ENCODE results near the gene MAPRE2. TPM values are rescaled to one million over a fixed set of nuclear protein-coding genes. Genes with fewer than 3 reads are reported as not detected.

MAPRE2 gene
- total RNA-seq, 1 experiment from 2014 or later, result 57.5 TPM

- DNase-seq (ENCODE audit: low read depth), result no peak
Measured at GRCh38 chr18:35180455-35180854, 139.2 kb downstream of the MAPRE2 start.

- no peak for DNase-seq (ENCODE audit: low read depth)
Measured at GRCh38 chr18:35182151-35182550, 140.9 kb downstream of the MAPRE2 start.

GRCh38 chr18:35183886-35184285 lies 142.7 kb downstream of the MAPRE2 start:
- DNase-seq (ENCODE audit: low read depth), result no peak

- DNase-seq (ENCODE audit: low read depth), result no peak
Measured at GRCh38 chr18:35185771-35186170, 144.6 kb downstream of the MAPRE2 start.

- no peak for DNase-seq (ENCODE audit: low read depth)
Measured at GRCh38 chr18:35186291-35187034, 145.2 kb downstream of the MAPRE2 start.

GRCh38 chr18:35189510-35189909 lies 148.3 kb downstream of the MAPRE2 start:
- no peak for DNase-seq (ENCODE audit: low read depth)

GRCh38 chr18:35190948-35191697 lies 149.9 kb downstream of the MAPRE2 start:
- no peak for DNase-seq (ENCODE audit: low read depth)

GRCh38 chr18:35191698-35192025 lies 150.4 kb downstream of the MAPRE2 start:
- DNase-seq (ENCODE audit: low read depth), result no peak

- no peak for DNase-seq (ENCODE audit: low read depth)
Measured at GRCh38 chr18:35192415-35192814, 151.2 kb downstream of the MAPRE2 start.

Other genes starting within 250 kb of the MAPRE2 start
- gene ZNF397, start 199.6 kb downstream of the MAPRE2 start, total RNA-seq (2014; rRNA removed; shearing (Covaris generic)), result 3.0 and 6.7 TPM in 2 replicates
- gene ZSCAN30, start 248.8 kb downstream of the MAPRE2 start, total RNA-seq (2014; rRNA removed; shearing (Covaris generic)), result 13.2 and 18.9 TPM in 2 replicates

Data from M059J (cell line).